Endothelial cell of umbilical vein (primary cell): ENCODE results near the gene FGF9. TPM values are rescaled to one million over a fixed set of nuclear protein-coding genes. Genes with fewer than 3 reads are reported as not detected.

Experiments
- BruUV-seq: library from RNA; stranded (reverse); fragments of 400-500 nt; replicated peaks from 2 replicates; lab custom pipeline; 2021; lab: Mats Ljungman, UMichigan
- CTCF ChIA-PET: fragments of 300-600, 350-600 bp; sonication (Branson Sonifier 250); formaldehyde crosslinking; loops from one replicate; lab custom pipeline; 2021; ENCODE audit warnings: antibody characterized with exemption, inconsistent platforms; lab: Charles Lee
- POLR2A ChIA-PET: fragments of 300-600, 350-600 bp; sonication (Branson Sonifier 250); formaldehyde crosslinking; loops from one replicate; lab custom pipeline; 2021; ENCODE audit warnings: antibody characterized with exemption, inconsistent platforms; lab: Charles Lee
- DNase-seq: peaks from one replicate; pipeline ENCODE4 v3.0.0-alpha.2; 2011; ENCODE audit warnings: low read depth, low spot score
- FAIRE-seq: peaks from 2 replicates; lab custom pipeline; 2011; peaks lifted over from hg19 to GRCh38; lab: Jason Lieb, UNC
- H2AFZ ChIP-seq: 2 replicates; pipeline ENCODE4 v1.6.0; 2012; ENCODE audit warnings: low read depth, low read length, control low read depth, inconsistent platforms
- H3K27ac ChIP-seq: 2 replicates; pipeline ENCODE4 v1.5.1; 2011; ENCODE audit warnings: low read depth, mild to moderate bottlenecking, control low read depth, low read length, moderate library complexity; ENCODE audit not compliant: insufficient read depth
- H3K27me3 ChIP-seq, 2 experiments: 2 replicates each; pipeline versions ENCODE4 v1.6.0 to v1.6.1; 2011; ENCODE audit warnings: low read length in 2 of 2, mixed read lengths in 1 of 2; ENCODE audit not compliant: control insufficient read depth in 2 of 2, insufficient read depth in 2 of 2
- H3K36me3 ChIP-seq, 2 experiments: 2 replicates in 1 of 2; 3 replicates in 1 of 2; pipeline ENCODE4 v1.5.1; 2011; ENCODE audit warnings: low read length in 2 of 2, mild to moderate bottlenecking in 1 of 2, moderate library complexity in 1 of 2; ENCODE audit not compliant: control insufficient read depth in 2 of 2, insufficient read depth in 2 of 2; ENCODE audit errors: extremely low read depth in 1 of 2
- H3K4me1 ChIP-seq: 3 replicates; pipeline ENCODE4 v1.5.1; 2011; ENCODE audit warnings: mild to moderate bottlenecking, low read length; ENCODE audit not compliant: control insufficient read depth, insufficient read depth; ENCODE audit errors: extremely low read depth
- H3K4me2 ChIP-seq: 2 replicates; pipeline ENCODE4 v1.6.1; 2011; ENCODE audit warnings: low read length, control low read depth, mixed read lengths; ENCODE audit not compliant: insufficient read depth
- H3K4me3 ChIP-seq, 3 experiments: fragments of 200-600 bp in 1 of 3; sonication (generic), shearing (Covaris generic) in 1 of 3; replicated peaks in 1 of 3; 2 replicates each; pipeline ENCODE4 v1.5.1; 2011 to 2016; ENCODE audit warnings: control low read depth in 3 of 3, low read length in 3 of 3, mild to moderate bottlenecking in 2 of 3, inconsistent platforms in 1 of 3, low read depth in 1 of 3, moderate library complexity in 1 of 3; ENCODE audit not compliant: insufficient read depth in 1 of 3
- H3K79me2 ChIP-seq: 2 replicates; pipeline ENCODE4 v1.6.0; 2012; ENCODE audit warnings: low read length, inconsistent platforms; ENCODE audit not compliant: control insufficient read depth, insufficient read depth
- H3K9ac ChIP-seq: replicated peaks from 2 replicates; pipeline ENCODE3; 2011; ENCODE audit warnings: low read length, control low read depth; ENCODE audit not compliant: insufficient read depth; ENCODE audit errors: extremely low read depth
- H3K9me1 ChIP-seq: replicated peaks from 3 replicates; pipeline ENCODE4 v1.6.0; 2011; ENCODE audit warnings: mild to moderate bottlenecking, low read length; ENCODE audit not compliant: control insufficient read depth, insufficient read depth; ENCODE audit errors: extremely low read depth
- H3K9me3 ChIP-seq: replicated peaks from 2 replicates; pipeline ENCODE4 v1.5.1; 2012; ENCODE audit warnings: low read length, inconsistent platforms; ENCODE audit not compliant: control insufficient read depth, insufficient read depth
- H4K20me1 ChIP-seq: replicated peaks from 2 replicates; pipeline ENCODE3; 2011; ENCODE audit warnings: mild to moderate bottlenecking, low read length; ENCODE audit not compliant: control insufficient read depth, insufficient read depth; ENCODE audit errors: extremely low read depth
- EZH2 ChIP-seq: IDR thresholded peaks from 2 replicates; pipeline ENCODE4 v1.6.1; 2012; ENCODE audit warnings: borderline replicate concordance, low read depth, mild to moderate bottlenecking, moderate library complexity, low read length, inconsistent platforms; ENCODE audit not compliant: severe bottlenecking
- FOS ChIP-seq: IDR thresholded peaks from 2 replicates; pipeline ENCODE4 v1.6.1; 2011; ENCODE audit warnings: mild to moderate bottlenecking, low read length, moderate library complexity, borderline replicate concordance; ENCODE audit not compliant: insufficient read depth
- GATA2 ChIP-seq: IDR thresholded peaks from 2 replicates; pipeline ENCODE4 v1.7.0; 2011; ENCODE audit warnings: low read depth, mild to moderate bottlenecking, moderate library complexity, mixed read lengths, low read length; ENCODE audit not compliant: insufficient read length, insufficient read depth
- JUN ChIP-seq: IDR thresholded peaks from 2 replicates; pipeline ENCODE4 v1.6.1; 2011; ENCODE audit warnings: borderline replicate concordance, low read depth; ENCODE audit not compliant: insufficient read length, insufficient read depth
- MYC ChIP-seq: IDR thresholded peaks from one replicate; pipeline ENCODE4 v1.6.1; 2011; ENCODE audit warnings: mild to moderate bottlenecking, low read depth, low read length
- POLR2A ChIP-seq: IDR thresholded peaks from 2 replicates; pipeline ENCODE4 v1.6.1; 2012; ENCODE audit warnings: low read depth, mild to moderate bottlenecking, control low read depth, low read length
- POLR2AphosphoS5 ChIP-seq: IDR thresholded peaks from 2 replicates; pipeline ENCODE4 v1.6.1; 2012; ENCODE audit warnings: low read depth, mild to moderate bottlenecking, control low read depth, low read length, moderate library complexity; ENCODE audit not compliant: insufficient read depth
- dilution Hi-C: fragments of 300-500 bp; cut with MboI; formaldehyde crosslinking; loops from one replicate; pipeline ENCODE4 v1.15.0; 2019; ENCODE audit warnings: low sequenced_read_pairs; ENCODE audit not compliant: extremely low pct_ligation_motif_present
- intact Hi-C: fragments of 100-400 bp; cut with micrococcal nuclease; formaldehyde crosslinking; loops from one replicate; pipeline ENCODE4 v1.10.0; 2022
- polyA plus RNA-seq, 4 experiments: library from polyadenylated mRNA; depleted of rRNA in 3 of 4; stranded (reverse) in 3 of 4; unstranded in 1 of 4; fragments of >200 nt; gene quantifications; 2 replicates each; pipeline versions ENCODE4 v1.2.1 to v1.2.3, GENCODE V29; 2011 to 2012; ENCODE audit warnings: missing spikeins in 1 of 4
- total RNA-seq: library from RNA; stranded (reverse); gene quantifications from 2 replicates; pipeline ENCODE4 v1.2.3, GENCODE V29; 2021
- TF ChIP-seq, protein P1 (sequence below): IDR thresholded peaks from 2 replicates; pipeline ENCODE4 v1.6.1; 2011; ENCODE audit not compliant: insufficient read depth, insufficient read length
- TF ChIP-seq, protein P2 (sequence below), 2 donors: IDR thresholded peaks; 1 replicate in 1 of 2; 2 replicates in 1 of 2; pipeline ENCODE4 v1.5.1; 2011; ENCODE audit warnings: low read length in 2 of 2, mild to moderate bottlenecking in 2 of 2, moderate library complexity in 2 of 2, control low read depth in 1 of 2, inconsistent platforms in 1 of 2, low read depth in 1 of 2; ENCODE audit not compliant: insufficient read depth in 1 of 2; ENCODE audit errors: extremely low read depth in 1 of 2

Gene FGF9
- total and polyA plus RNA-seq, 2 donors (not counting 3 experiments of a cell fraction or from before 2014, with no cell fraction given) = not detected

DNA sequence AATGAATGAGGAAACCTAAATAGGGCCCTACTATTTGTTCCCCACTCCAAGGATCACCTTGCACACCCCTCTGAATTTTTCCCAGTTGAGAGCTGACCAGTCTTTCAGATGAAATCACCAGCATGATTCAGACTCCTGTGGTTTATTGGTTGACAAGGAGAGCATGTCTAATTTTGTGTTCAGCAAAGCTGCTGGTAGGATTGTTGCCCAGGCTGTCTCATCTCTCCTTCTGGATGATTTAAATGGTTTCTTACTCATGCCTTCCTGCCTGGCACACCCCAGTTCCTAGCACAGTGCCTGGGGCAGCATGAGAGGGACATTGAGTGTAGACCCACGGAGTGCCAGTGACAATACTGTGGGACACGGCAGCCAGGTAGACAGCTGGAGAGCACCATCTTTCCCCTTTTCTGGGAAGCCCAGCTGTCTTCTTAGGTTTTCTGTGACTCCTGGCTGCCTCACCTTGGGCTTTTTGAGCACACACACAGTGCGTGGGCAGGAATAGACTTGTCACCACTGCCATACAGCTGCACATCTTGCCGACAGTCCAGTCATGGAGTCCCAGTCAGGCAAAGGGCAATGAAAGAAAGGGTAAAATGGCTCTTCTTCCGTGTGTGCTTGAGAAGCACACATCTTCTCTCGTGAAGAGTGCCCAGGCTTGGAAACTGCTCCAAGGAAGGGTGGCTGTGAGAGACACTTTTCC, 12.3 kb downstream of the FGF9 start:
- dilution Hi-C loops (no loop called here), intact Hi-C loops (no loop called here)
- ChIA-PET CTCF (no interaction called here), POLR2A (no interaction called here)
- Histone ChIP-seq H3K4me3 (no peak overlapping the region), H3K4me1 (no peaks in the 10 kb centered on the region), H3K79me2 (no peaks in the 10 kb centered on the region), H3K27me3 (peaks cover 0 to 7% of the 10 kb centered on the region in 2 experiments), H3K27ac (no peak overlapping the region), H4K20me1 (no peaks in the 10 kb centered on the region), H3K9me1 (no peaks in the 10 kb centered on the region), H2AFZ (no peak overlapping the region), H3K9ac (no peak overlapping the region), H3K36me3 (no peaks in the 10 kb centered on the region), H3K4me2 (no peak overlapping the region), H3K9me3 (no peaks in the 10 kb centered on the region)
- FAIRE-seq (no peak), DNase-seq (no peak)
- TF ChIP-seq GATA2 = no peak
- no peak for TF ChIP-seq FOS
- TF ChIP-seq EZH2 = no peak
- no peak for TF ChIP-seq JUN
- no TSS peak for BruUV-seq

DNA sequence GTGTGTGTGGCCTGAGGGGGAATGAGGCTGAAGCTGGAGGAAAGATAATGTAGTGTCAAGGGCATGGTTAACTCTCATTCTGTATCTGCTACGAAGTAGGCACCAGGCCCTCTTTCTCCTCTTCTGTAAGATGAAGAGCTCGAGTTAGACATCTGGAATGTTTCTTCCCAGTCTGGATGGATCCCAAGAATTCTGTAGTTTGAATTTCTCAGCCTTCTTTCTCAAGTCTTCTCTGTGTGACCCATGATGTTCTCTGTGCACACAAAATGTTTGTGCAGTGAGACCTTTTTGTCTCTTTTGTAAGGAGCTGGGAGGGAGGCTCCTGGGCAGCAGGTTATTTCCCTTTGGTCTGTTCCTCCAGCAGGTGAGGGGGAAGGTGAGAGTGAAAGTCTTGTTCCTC, 13.7 kb downstream of the FGF9 start:
- Histone ChIP-seq H4K20me1 (no peaks in the 10 kb centered on the region), H3K79me2 (no peaks in the 10 kb centered on the region), H3K9me1 (no peaks in the 10 kb centered on the region), H2AFZ (no peak overlapping the region), H3K9me3 (no peaks in the 10 kb centered on the region), H3K4me3 (no peak overlapping the region), H3K27me3 (no peaks in the 10 kb centered on the region), H3K4me2 (no peak overlapping the region), H3K9ac (no peak overlapping the region), H3K27ac (no peak overlapping the region), H3K36me3 (no peaks in the 10 kb centered on the region), H3K4me1 (no peaks in the 10 kb centered on the region)
- FAIRE-seq = no peak
- TF ChIP-seq GATA2 = no peak
- TF ChIP-seq MYC = no peak
- TF ChIP-seq, protein P1, sequence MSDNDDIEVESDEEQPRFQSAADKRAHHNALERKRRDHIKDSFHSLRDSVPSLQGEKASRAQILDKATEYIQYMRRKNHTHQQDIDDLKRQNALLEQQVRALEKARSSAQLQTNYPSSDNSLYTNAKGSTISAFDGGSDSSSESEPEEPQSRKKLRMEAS = no peak
- TF ChIP-seq JUN = no peak
- TF ChIP-seq POLR2A = no peak
- TF ChIP-seq EZH2 = no peak
- TF ChIP-seq, protein P2, sequence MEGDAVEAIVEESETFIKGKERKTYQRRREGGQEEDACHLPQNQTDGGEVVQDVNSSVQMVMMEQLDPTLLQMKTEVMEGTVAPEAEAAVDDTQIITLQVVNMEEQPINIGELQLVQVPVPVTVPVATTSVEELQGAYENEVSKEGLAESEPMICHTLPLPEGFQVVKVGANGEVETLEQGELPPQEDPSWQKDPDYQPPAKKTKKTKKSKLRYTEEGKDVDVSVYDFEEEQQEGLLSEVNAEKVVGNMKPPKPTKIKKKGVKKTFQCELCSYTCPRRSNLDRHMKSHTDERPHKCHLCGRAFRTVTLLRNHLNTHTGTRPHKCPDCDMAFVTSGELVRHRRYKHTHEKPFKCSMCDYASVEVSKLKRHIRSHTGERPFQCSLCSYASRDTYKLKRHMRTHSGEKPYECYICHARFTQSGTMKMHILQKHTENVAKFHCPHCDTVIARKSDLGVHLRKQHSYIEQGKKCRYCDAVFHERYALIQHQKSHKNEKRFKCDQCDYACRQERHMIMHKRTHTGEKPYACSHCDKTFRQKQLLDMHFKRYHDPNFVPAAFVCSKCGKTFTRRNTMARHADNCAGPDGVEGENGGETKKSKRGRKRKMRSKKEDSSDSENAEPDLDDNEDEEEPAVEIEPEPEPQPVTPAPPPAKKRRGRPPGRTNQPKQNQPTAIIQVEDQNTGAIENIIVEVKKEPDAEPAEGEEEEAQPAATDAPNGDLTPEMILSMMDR (IDR thresholded peaks at IDR 0.05; ENCODE audit: extremely low read depth in 1 of 2, insufficient read depth in 1 of 2, low read depth in 1 of 2, low read length in 2 of 2) = no peak
- TF ChIP-seq FOS = no peak
- no peak for TF ChIP-seq POLR2AphosphoS5
- POLR2A ChIA-PET = no interaction called here
- DNase-seq = no peak
- CTCF ChIA-PET = interaction anchor here (1.0 kb wide), 1 partner anchor 47 kb away, joined by 3 read pairs; no protein-coding TSS in a partner anchor
- BruUV-seq = no TSS peak
- dilution Hi-C loops (no loop called here), intact Hi-C loops (no loop called here)
